ENCODE measurements around the gene RO60. TPM values are rescaled to one million over a fixed set of nuclear protein-coding genes. Genes with fewer than 3 reads are reported as not detected.

RO60 gene
- polyA plus RNA-seq, 1 donor from 2014 or later = 36.7 TPM

DNA sequence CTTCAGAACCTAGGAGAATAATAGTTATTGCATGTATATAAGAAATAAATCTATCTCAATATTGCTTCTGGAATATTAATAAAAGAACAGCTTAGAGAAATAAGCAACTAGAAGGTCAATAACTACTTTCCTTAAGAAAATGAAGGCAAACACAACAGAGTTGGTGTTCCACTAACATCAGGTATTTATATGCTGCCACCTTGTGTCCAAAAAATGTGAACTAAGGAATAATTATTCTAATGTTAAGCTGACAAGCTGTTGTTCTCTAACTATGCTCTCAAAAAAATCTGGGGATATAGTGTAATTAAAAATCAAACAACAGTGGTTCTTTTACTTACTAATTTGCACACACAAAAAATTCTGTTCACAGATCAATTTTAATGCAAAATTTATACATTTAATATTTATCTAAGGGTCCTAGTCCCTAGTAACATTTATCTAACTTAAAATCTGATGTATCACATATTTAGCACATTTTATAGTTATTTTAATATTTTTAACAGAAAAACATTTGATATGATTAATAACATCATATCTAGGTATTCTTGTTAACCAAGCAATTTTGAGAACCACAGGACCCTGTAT, 39.9 kb upstream of the RO60 start:
- Histone ChIP-seq H3K27me3 (ENCODE audit: insufficient read depth, low read depth, low read length) (no peaks in the 10 kb centered on the region), H3K4me2 (ENCODE audit: low read length) (no peak overlapping the region), H3K4me3 (ENCODE audit: low read length) (no peak overlapping the region), H3K36me3 (ENCODE audit: insufficient read depth, low read length) (no peaks in the 10 kb centered on the region), H3F3A (ENCODE audit: insufficient read depth, low read length, poor library complexity, severe bottlenecking) (no peaks in the 10 kb centered on the region), H2AFZ (ENCODE audit: low read depth, low read length) (no peak overlapping the region), H3K79me2 (replicated peaks; ENCODE audit: insufficient read depth, low read length) (no peaks in the 10 kb centered on the region), H4K20me1 (ENCODE audit: insufficient read depth) (no peaks in the 10 kb centered on the region), H3K9me3 (ENCODE audit: low read length) (no peaks in the 10 kb centered on the region), H3K9me2 (ENCODE audit: insufficient read depth, low read length) (no peaks in the 10 kb centered on the region), H3K27ac (ENCODE audit: low read length) (peak overlapping the region; percentile 25), H3K9ac (ENCODE audit: low read length) (no peak overlapping the region)
- TF ChIP-seq, protein P1, sequence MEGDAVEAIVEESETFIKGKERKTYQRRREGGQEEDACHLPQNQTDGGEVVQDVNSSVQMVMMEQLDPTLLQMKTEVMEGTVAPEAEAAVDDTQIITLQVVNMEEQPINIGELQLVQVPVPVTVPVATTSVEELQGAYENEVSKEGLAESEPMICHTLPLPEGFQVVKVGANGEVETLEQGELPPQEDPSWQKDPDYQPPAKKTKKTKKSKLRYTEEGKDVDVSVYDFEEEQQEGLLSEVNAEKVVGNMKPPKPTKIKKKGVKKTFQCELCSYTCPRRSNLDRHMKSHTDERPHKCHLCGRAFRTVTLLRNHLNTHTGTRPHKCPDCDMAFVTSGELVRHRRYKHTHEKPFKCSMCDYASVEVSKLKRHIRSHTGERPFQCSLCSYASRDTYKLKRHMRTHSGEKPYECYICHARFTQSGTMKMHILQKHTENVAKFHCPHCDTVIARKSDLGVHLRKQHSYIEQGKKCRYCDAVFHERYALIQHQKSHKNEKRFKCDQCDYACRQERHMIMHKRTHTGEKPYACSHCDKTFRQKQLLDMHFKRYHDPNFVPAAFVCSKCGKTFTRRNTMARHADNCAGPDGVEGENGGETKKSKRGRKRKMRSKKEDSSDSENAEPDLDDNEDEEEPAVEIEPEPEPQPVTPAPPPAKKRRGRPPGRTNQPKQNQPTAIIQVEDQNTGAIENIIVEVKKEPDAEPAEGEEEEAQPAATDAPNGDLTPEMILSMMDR (IDR thresholded peaks at IDR 0.05; ENCODE audit: poor library complexity, severe bottlenecking) = peak; percentile 79
- no peak for TF ChIP-seq EP300 (conservative IDR thresholded peaks at IDR 0.05; ENCODE audit: poor library complexity, severe bottlenecking)
- TF ChIP-seq EZH2 (IDR thresholded peaks at IDR 0.05; ENCODE audit: borderline replicate concordance, insufficient read depth, low read length, poor library complexity, severe bottlenecking) = no peak
- peak; percentile 95 for TF ChIP-seq SMC3 (conservative IDR thresholded peaks at IDR 0.05; ENCODE audit: poor library complexity)
- TF ChIP-seq RAD21 (conservative IDR thresholded peaks at IDR 0.05) = peak; percentile 90

DNA sequence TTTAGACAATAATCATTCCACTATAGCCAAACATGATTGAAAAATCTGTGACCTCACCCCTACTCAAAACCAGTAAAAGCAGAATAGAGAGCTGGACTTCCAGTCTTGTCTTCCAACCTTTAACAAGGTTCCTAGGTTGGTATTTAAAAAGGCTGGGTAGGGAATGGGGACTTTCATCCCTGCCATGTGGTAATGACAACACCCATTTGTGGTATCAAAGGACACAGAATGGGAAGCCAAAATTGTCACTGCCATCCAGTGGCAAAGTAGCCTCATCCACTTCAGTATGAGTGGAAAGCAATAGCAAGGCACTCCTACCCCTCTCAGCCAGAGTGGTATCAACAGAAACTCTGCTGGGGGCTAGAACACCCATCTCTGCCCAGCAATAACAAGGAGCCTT, 34.2 kb upstream of the RO60 start:
- H3K4me2 ChIP-seq (ENCODE audit: low read length) = no peak overlapping the region
- no peaks in the 10 kb centered on the region for H3K27me3 ChIP-seq (ENCODE audit: insufficient read depth, low read depth, low read length)
- H3K36me3 ChIP-seq (ENCODE audit: insufficient read depth, low read length) = no peaks in the 10 kb centered on the region
- no peaks in the 10 kb centered on the region for H3K9me3 ChIP-seq (ENCODE audit: low read length)
- H3K79me2 ChIP-seq (replicated peaks; ENCODE audit: insufficient read depth, low read length) = no peaks in the 10 kb centered on the region
- no peak overlapping the region for H3K27ac ChIP-seq (ENCODE audit: low read length)
- no peaks in the 10 kb centered on the region for H3F3A ChIP-seq (ENCODE audit: insufficient read depth, low read length, poor library complexity, severe bottlenecking)
- H3K9ac ChIP-seq (ENCODE audit: low read length) = no peak overlapping the region
- no peak overlapping the region for H2AFZ ChIP-seq (ENCODE audit: low read depth, low read length)
- H3K9me2 ChIP-seq (ENCODE audit: insufficient read depth, low read length) = no peaks in the 10 kb centered on the region
- H3K4me3 ChIP-seq (ENCODE audit: low read length) = no peak overlapping the region
- TF ChIP-seq EZH2 (IDR thresholded peaks at IDR 0.05; ENCODE audit: borderline replicate concordance, insufficient read depth, low read length, poor library complexity, severe bottlenecking) (no peak), POLR2AphosphoS5 (IDR thresholded peaks at IDR 0.05) (no peak), RAD21 (conservative IDR thresholded peaks at IDR 0.05) (no peak), TAF1 (IDR thresholded peaks at IDR 0.05; ENCODE audit: low read depth) (no peak), MXI1 (conservative IDR thresholded peaks at IDR 0.05; ENCODE audit: poor library complexity, severe bottlenecking) (no peak), EP300 (conservative IDR thresholded peaks at IDR 0.05; ENCODE audit: poor library complexity, severe bottlenecking) (no peak), SMC3 (conservative IDR thresholded peaks at IDR 0.05; ENCODE audit: poor library complexity) (no peak)
- TF ChIP-seq, protein P1 (IDR thresholded peaks at IDR 0.05; ENCODE audit: poor library complexity, severe bottlenecking) = no peak
- TF ChIP-seq, protein P2, sequence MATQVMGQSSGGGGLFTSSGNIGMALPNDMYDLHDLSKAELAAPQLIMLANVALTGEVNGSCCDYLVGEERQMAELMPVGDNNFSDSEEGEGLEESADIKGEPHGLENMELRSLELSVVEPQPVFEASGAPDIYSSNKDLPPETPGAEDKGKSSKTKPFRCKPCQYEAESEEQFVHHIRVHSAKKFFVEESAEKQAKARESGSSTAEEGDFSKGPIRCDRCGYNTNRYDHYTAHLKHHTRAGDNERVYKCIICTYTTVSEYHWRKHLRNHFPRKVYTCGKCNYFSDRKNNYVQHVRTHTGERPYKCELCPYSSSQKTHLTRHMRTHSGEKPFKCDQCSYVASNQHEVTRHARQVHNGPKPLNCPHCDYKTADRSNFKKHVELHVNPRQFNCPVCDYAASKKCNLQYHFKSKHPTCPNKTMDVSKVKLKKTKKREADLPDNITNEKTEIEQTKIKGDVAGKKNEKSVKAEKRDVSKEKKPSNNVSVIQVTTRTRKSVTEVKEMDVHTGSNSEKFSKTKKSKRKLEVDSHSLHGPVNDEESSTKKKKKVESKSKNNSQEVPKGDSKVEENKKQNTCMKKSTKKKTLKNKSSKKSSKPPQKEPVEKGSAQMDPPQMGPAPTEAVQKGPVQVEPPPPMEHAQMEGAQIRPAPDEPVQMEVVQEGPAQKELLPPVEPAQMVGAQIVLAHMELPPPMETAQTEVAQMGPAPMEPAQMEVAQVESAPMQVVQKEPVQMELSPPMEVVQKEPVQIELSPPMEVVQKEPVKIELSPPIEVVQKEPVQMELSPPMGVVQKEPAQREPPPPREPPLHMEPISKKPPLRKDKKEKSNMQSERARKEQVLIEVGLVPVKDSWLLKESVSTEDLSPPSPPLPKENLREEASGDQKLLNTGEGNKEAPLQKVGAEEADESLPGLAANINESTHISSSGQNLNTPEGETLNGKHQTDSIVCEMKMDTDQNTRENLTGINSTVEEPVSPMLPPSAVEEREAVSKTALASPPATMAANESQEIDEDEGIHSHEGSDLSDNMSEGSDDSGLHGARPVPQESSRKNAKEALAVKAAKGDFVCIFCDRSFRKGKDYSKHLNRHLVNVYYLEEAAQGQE (IDR thresholded peaks at IDR 0.05; ENCODE audit: borderline replicate concordance) = no peak
- no peaks in the 10 kb centered on the region for H4K20me1 ChIP-seq (ENCODE audit: insufficient read depth)
